ENCODE results near the gene ATP13A1. TPM values are rescaled to one million over a fixed set of nuclear protein-coding genes. Genes with fewer than 3 reads are reported as not detected.

ATP13A1 gene
- total RNA-seq, 1 experiment from 2014 or later = 39.6 TPM

DNA sequence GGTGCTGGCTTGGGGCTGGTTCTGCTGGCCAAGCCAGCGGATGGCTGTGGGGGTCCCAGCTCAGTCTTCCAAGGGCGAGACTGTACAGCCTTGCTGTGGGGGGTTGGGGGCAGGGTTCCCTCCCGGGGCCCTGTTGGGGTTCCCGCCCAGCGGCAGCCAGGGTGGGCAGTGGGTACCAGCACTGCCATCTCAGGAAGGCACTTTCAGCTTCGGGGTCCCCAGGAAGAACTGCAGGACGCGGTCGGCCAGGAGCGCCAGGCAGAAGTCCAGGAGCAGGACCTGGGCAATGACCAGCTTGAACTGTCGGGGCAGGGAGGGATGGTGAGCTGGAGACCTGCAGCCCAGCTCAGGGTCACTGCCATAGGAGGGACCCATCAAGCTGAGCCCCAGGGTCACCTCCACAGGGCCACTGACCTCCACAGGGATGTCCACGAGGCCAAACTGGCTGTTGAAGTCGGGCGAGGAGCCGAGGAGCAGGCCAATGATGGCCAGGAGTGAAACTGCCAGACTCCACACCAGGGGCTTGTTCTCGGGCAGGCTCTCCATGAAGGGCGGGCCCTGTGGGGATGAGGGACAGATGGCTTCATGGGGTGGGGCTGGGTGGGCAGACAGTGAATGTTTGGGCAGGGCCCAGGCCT lies 18.1 kb downstream of the ATP13A1 start:
- Histone ChIP-seq H3K79me2 (ENCODE audit: low read length) (peaks cover 20% of the 10 kb centered on the region), H3K27ac (ENCODE audit: low read length) (no peak overlapping the region), H3K4me3 (ENCODE audit: low read length) (no peak overlapping the region), H3K4me1 (ENCODE audit: low read length) (peaks cover 16% of the 10 kb centered on the region), H3K9me2 (replicated peaks; ENCODE audit: insufficient read depth, low read length) (no peaks in the 10 kb centered on the region), H3K27me3 (ENCODE audit: low read length) (no peaks in the 10 kb centered on the region), H3K9me3 (ENCODE audit: low read length) (no peaks in the 10 kb centered on the region), H3K9ac (ENCODE audit: low read length) (no peak overlapping the region), H3K36me3 (ENCODE audit: insufficient read depth, low read length) (peaks cover 18% of the 10 kb centered on the region), H3K4me2 (ENCODE audit: low read depth, low read length, poor library complexity, severe bottlenecking) (no peak overlapping the region), H2AFZ (ENCODE audit: low read length) (no peak overlapping the region), H4K20me1 (ENCODE audit: insufficient read depth, low read depth, low read length) (no peaks in the 10 kb centered on the region)
- no peak for DNase-seq

DNA sequence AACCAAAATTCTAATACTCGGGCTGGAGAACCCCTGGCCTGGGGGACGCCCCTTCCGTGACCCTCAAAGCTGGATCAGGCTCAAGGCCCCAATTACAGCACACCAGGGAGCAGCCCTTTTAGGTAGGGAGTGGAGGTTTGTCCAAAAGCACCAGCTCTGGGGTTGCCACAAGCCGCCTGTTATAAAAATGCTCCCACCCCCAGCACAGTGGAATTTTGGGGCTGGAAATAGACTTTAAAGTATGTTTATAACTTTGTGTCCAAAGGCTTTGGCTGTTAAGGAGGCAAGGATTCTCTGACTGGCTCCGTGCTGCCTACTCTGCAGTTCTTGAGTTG lies 19.5 kb downstream of the ATP13A1 start:
- H3K4me2 ChIP-seq (ENCODE audit: low read depth, low read length, poor library complexity, severe bottlenecking) = peak overlapping the region; percentile 89
- H3K4me1 ChIP-seq (ENCODE audit: low read length) = peaks cover 16% of the 10 kb centered on the region
- no peaks in the 10 kb centered on the region for H3K27me3 ChIP-seq (ENCODE audit: low read length)
- peak overlapping the region; percentile 89; the same call in 1 of the 2 replicates for H3K4me3 ChIP-seq (ENCODE audit: low read length)
- peak overlapping the region; percentile 87 for H3K27ac ChIP-seq (ENCODE audit: low read length)
- peaks cover 20% of the 10 kb centered on the region for H3K79me2 ChIP-seq (ENCODE audit: low read length)
- peak overlapping the region; percentile 93 for H3K9ac ChIP-seq (ENCODE audit: low read length)
- no peaks in the 10 kb centered on the region for H3K9me3 ChIP-seq (ENCODE audit: low read length)
- H4K20me1 ChIP-seq (ENCODE audit: insufficient read depth, low read depth, low read length) = no peaks in the 10 kb centered on the region
- H3K36me3 ChIP-seq (ENCODE audit: insufficient read depth, low read length) = peaks cover 18% of the 10 kb centered on the region
- no peak for DNase-seq
- no peak overlapping the region for H2AFZ ChIP-seq (ENCODE audit: low read length)
- no peaks in the 10 kb centered on the region for H3K9me2 ChIP-seq (replicated peaks; ENCODE audit: insufficient read depth, low read length)

DNA sequence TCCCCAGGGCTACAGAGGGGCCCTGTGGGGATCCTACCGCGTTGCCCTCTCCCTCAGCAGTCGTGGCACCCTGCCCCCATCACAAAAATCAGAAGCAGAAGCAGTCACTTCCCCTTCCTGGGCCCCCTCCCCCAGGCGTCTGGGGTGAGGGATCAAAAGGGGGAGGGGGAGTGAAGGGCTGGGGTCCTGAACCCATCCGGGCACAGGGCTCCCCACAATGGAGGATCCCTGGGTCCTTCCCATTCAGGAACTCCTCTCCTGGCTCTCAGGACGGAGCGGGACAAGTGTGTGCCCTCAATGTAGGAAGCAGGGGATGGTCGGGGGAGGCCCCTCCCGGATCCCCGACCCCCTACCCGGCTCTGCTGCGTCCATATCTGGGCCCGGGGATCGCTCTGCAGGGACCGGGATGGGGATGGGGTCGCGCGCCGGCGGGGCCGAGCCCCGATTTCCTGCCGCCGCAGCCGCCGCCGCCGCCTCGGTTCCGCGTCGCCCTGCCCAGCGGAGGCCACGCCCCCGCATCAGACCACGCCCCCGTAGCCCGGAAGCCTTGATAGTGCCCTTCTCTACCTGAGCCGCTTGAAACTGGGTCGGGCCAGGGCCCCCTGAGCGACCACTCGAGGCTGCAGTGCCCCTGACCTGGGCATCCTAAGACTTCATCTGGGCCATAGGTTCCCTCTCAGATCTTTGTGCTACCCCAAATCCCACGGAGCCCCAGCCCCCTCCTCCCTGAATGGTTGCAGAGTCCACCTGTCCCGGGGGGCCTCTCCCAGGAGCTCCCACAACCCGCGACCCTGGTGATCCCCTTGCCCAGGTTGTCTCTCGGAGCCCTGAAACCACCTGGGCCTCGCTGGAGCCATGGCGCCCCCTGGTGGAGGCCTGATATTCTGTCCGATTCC lies 20.1 kb downstream of the ATP13A1 start, which contains the start of gene GMIP:
GMIP (minus strand) TSS at position 500 of the 896 bp plus-strand sequence; CDS start at position 372, 128 bp downstream.
- peaks cover 20% of the 10 kb centered on the region for H3K79me2 ChIP-seq (ENCODE audit: low read length)
- H3K27ac ChIP-seq (ENCODE audit: low read length) = peak within 1 kb of the TSS; percentile 87
- H3K36me3 ChIP-seq (ENCODE audit: insufficient read depth, low read length) = peaks cover 18% of the 10 kb centered on the region
- H2AFZ ChIP-seq (ENCODE audit: low read length) = no peak within 1 kb of the TSS; the same call in 1 of the 2 replicates
- H4K20me1 ChIP-seq (ENCODE audit: insufficient read depth, low read depth, low read length) = no peaks in the 10 kb centered on the region
- H3K9me2 ChIP-seq (replicated peaks; ENCODE audit: insufficient read depth, low read length) = no peaks in the 10 kb centered on the region
- H3K4me2 ChIP-seq (ENCODE audit: low read depth, low read length, poor library complexity, severe bottlenecking) = peak within 1 kb of the TSS; percentile 89
- H3K4me1 ChIP-seq (ENCODE audit: low read length) = peaks cover 16% of the 10 kb centered on the region
- peak; percentile 95 for DNase-seq
- H3K9me3 ChIP-seq (ENCODE audit: low read length) = no peaks in the 10 kb centered on the region
- no peaks in the 10 kb centered on the region for H3K27me3 ChIP-seq (ENCODE audit: low read length)
- peak within 1 kb of the TSS; percentile 93 for H3K9ac ChIP-seq (ENCODE audit: low read length)
- peak within 1 kb of the TSS; percentile 89 for H3K4me3 ChIP-seq (ENCODE audit: low read length)

DNA sequence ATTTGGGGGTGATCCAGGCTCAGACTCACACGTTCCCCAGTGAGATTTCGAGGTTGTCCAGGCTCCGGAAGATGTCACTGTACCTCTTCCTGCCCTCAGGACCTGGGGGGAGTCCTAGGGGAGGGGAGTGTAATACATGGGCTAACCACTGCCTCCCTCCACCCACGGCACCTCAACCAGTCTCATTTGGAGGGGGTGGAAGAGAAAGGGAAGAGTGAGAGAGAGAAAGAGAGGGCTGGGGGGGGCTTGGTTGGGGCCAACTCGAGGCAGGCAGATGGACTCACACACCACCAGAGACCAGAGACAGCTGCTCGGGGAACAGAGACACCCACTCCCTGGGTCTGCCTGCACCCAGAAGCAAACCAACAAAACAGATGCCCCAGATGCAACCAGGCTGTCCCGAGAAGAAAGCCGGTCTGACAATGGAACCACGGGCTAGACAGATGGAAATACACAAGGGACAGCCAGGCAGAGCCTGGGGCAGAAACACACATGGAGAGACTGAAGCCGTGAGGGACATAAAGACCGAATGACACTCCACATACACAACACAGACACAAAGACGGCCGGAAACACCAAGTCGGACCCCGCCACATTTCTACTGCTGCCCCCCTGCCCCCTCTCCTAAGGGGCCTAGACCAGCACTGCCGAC lies 20.8 kb downstream of the ATP13A1 start:
- Histone ChIP-seq H3K9me3 (ENCODE audit: low read length) (no peaks in the 10 kb centered on the region), H3K27ac (ENCODE audit: low read length) (peak overlapping the region; percentile 87), H2AFZ (ENCODE audit: low read length) (no peak overlapping the region; the same call in 1 of the 2 replicates), H3K36me3 (ENCODE audit: insufficient read depth, low read length) (peaks cover 15% of the 10 kb centered on the region), H3K9ac (ENCODE audit: low read length) (peak overlapping the region; percentile 93), H3K4me2 (ENCODE audit: low read depth, low read length, poor library complexity, severe bottlenecking) (peak overlapping the region; percentile 89), H4K20me1 (ENCODE audit: insufficient read depth, low read depth, low read length) (no peaks in the 10 kb centered on the region), H3K79me2 (ENCODE audit: low read length) (peaks cover 20% of the 10 kb centered on the region), H3K4me3 (ENCODE audit: low read length) (peak overlapping the region; percentile 89), H3K9me2 (replicated peaks; ENCODE audit: insufficient read depth, low read length) (no peaks in the 10 kb centered on the region), H3K27me3 (ENCODE audit: low read length) (no peaks in the 10 kb centered on the region), H3K4me1 (ENCODE audit: low read length) (peaks cover 16% of the 10 kb centered on the region)
- peak; percentile 63 for DNase-seq

DNA sequence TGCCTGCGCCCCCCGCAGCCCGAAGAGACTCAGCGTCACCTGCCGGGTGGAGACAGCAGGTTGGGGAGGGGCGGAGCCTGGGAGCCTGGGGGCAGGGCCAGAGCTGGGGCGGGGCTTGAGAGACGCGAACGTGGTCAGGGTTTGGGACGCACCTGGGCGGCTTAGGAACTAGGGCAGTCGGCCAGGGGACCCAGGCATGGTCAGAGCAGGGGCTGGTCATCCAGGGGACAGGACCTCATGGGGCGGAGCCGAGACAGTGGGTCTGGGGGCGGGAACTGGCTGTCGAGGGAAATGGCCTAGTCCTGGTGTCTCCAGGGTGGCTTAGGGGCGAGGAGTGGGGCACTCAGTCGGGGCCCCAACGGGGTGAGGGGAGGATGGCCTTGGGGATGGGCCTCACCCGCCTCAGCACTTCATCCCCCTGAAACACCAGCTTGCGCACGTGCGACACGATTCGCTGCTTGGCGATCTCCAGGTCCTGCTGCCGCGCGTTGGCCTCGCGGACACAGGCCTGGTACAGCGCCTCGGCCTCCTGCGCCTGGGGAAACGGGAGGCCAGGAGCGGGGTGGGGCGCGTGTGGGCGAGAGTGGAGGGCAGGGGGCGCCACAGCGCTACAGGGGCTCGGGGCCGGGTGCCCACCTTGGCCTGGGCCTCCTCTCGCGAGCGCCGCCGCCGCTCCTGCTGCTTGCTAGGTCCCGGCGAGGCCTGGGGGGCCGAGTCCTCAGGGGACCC lies 25.8 kb downstream of the ATP13A1 start:
- Histone ChIP-seq H3K4me3 (ENCODE audit: low read length) (no peak overlapping the region), H3K9me3 (ENCODE audit: low read length) (no peaks in the 10 kb centered on the region), H3K4me1 (ENCODE audit: low read length) (peaks cover 9% of the 10 kb centered on the region), H3K9me2 (replicated peaks; ENCODE audit: insufficient read depth, low read length) (no peaks in the 10 kb centered on the region), H3K36me3 (ENCODE audit: insufficient read depth, low read length) (peaks cover 13% of the 10 kb centered on the region), H2AFZ (ENCODE audit: low read length) (no peak overlapping the region), H4K20me1 (ENCODE audit: insufficient read depth, low read depth, low read length) (no peaks in the 10 kb centered on the region), H3K9ac (ENCODE audit: low read length) (no peak overlapping the region), H3K27me3 (ENCODE audit: low read length) (no peaks in the 10 kb centered on the region), H3K27ac (ENCODE audit: low read length) (no peak overlapping the region), H3K4me2 (ENCODE audit: low read depth, low read length, poor library complexity, severe bottlenecking) (no peak overlapping the region), H3K79me2 (ENCODE audit: low read length) (peaks cover 14% of the 10 kb centered on the region)
- peak; percentile 44 for DNase-seq

DNA sequence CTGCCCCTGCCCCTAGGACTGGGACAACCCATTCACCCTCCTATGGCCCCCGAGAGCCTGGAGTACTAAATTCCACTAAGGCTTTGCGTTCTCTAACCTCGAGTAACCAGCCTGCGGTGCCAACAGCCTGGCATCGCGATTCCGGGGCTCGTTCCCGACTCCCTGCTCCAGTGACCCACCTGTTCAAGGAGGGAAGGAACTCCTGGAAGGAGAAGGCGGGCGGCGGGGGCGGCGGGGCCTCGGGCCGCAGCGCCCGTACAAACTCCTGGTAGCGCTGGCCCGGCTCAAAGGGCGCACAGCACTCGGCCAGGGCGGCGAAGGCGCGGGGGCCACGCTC lies 26.3 kb downstream of the ATP13A1 start:
- Histone ChIP-seq H3K79me2 (ENCODE audit: low read length) (peaks cover 9% of the 10 kb centered on the region), H3K9me3 (ENCODE audit: low read length) (no peaks in the 10 kb centered on the region), H2AFZ (ENCODE audit: low read length) (no peak overlapping the region), H3K9me2 (replicated peaks; ENCODE audit: insufficient read depth, low read length) (no peaks in the 10 kb centered on the region), H3K4me1 (ENCODE audit: low read length) (peaks cover 5% of the 10 kb centered on the region), H3K4me2 (ENCODE audit: low read depth, low read length, poor library complexity, severe bottlenecking) (no peak overlapping the region), H3K27ac (ENCODE audit: low read length) (no peak overlapping the region), H3K27me3 (ENCODE audit: low read length) (no peaks in the 10 kb centered on the region), H4K20me1 (ENCODE audit: insufficient read depth, low read depth, low read length) (no peaks in the 10 kb centered on the region), H3K9ac (ENCODE audit: low read length) (no peak overlapping the region), H3K4me3 (ENCODE audit: low read length) (no peak overlapping the region), H3K36me3 (ENCODE audit: insufficient read depth, low read length) (peaks cover 13% of the 10 kb centered on the region)
- no peak for DNase-seq

DNA sequence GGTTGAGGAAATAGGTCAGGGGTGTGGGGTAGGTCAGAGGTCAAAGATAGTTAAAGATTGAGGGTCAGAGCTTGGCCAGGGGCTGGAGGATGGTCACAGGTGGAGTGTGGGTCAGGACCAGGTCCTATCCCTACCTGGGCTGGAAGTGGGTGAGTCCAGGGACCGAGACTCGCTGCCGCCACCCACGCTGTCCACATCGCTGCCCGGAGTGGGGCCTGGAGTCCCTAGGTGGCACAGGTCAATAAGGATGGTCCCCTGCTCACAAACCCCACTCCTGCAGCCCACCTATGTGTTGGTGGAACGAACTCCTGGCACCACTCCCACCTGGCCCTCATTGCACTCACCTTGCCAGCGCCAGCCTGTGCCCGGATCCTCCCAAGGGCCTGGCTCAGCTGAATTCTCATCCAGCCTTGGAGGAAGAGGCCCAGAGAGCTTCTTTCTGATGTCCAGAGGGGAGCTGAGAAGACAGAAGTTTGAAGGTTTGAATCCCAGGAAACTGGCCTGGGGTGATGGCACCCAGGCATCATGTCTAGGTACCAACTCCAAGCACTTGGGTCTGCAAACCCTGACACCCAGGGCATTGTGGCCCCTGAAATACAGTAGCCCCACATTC lies 26.8 kb downstream of the ATP13A1 start:
- Histone ChIP-seq H3K9me2 (replicated peaks; ENCODE audit: insufficient read depth, low read length) (no peaks in the 10 kb centered on the region), H3K4me3 (ENCODE audit: low read length) (no peak overlapping the region), H3K4me1 (ENCODE audit: low read length) (peaks cover under 1% of the 10 kb centered on the region; the same call in 1 of the 2 replicates), H3K9ac (ENCODE audit: low read length) (no peak overlapping the region), H4K20me1 (ENCODE audit: insufficient read depth, low read depth, low read length) (no peaks in the 10 kb centered on the region), H3K27ac (ENCODE audit: low read length) (no peak overlapping the region), H3K27me3 (ENCODE audit: low read length) (no peaks in the 10 kb centered on the region), H2AFZ (ENCODE audit: low read length) (no peak overlapping the region), H3K36me3 (ENCODE audit: insufficient read depth, low read length) (peaks cover 10% of the 10 kb centered on the region), H3K79me2 (ENCODE audit: low read length) (peaks cover 4% of the 10 kb centered on the region), H3K4me2 (ENCODE audit: low read depth, low read length, poor library complexity, severe bottlenecking) (no peak overlapping the region), H3K9me3 (ENCODE audit: low read length) (no peaks in the 10 kb centered on the region)
- DNase-seq = no peak
